OCI-LY3 (cell line): ENCODE results near the gene HOXA11.

Experiments
- H2AFZ ChIP-seq: fragments of 200-600, 300-600 bp; shearing (Covaris generic); 2 replicates; pipeline ENCODE4 v1.6.0; 2014; ENCODE audit warnings: antibody characterized with exemption, low read depth, low read length
- H3K27ac ChIP-seq: fragments of 200-600, 300-600 bp; sonication (generic); 2 replicates; pipeline ENCODE4 v1.5.1; 2014; ENCODE audit warnings: mild to moderate bottlenecking, low read length, moderate library complexity, mixed read lengths
- H3K27me3 ChIP-seq: fragments of 200-600, 300-600 bp; sonication (generic); 2 replicates; pipeline ENCODE4 v1.6.1; 2014; ENCODE audit warnings: low read depth, low read length, mixed read lengths
- H3K36me3 ChIP-seq: fragments of 200-600, 300-600 bp; sonication (generic); replicated peaks from 2 replicates; pipeline ENCODE3; 2014; ENCODE audit warnings: low read depth, low read length, mixed read lengths
- H3K4me1 ChIP-seq: fragments of 300-600, 200-600 bp; sonication (generic); 2 replicates; pipeline ENCODE4 v1.6.1; 2014; ENCODE audit warnings: low read length, mixed read lengths
- H3K4me2 ChIP-seq: fragments of 200-600, 300-600 bp; sonication (generic); 2 replicates; pipeline ENCODE4 v1.6.1; 2014; ENCODE audit warnings: low read length, mixed read lengths
- H3K4me3 ChIP-seq: fragments of 300-600, 200-600 bp; sonication (generic); 2 replicates; pipeline ENCODE4 v1.5.1; 2014; ENCODE audit warnings: antibody characterized with exemption, mild to moderate bottlenecking, low read length, moderate library complexity
- H3K79me2 ChIP-seq: fragments of 300-600, 200-600 bp; shearing (Covaris generic); 2 replicates; pipeline ENCODE4 v1.6.1; 2014; ENCODE audit warnings: mild to moderate bottlenecking, low read length, mixed read lengths
- H3K9ac ChIP-seq: fragments of 300-600, 200-600 bp; shearing (Covaris generic); 2 replicates; pipeline ENCODE4 v1.6.0; 2014; ENCODE audit warnings: mild to moderate bottlenecking, low read length, moderate library complexity
- H3K9me3 ChIP-seq: fragments of 200-600, 300-600 bp; shearing (Covaris generic); 2 replicates; pipeline ENCODE4 v1.6.1; 2014; ENCODE audit warnings: low read length, mixed read lengths; ENCODE audit not compliant: insufficient read depth
- H4K20me1 ChIP-seq: fragments of 200-600, 300-600 bp; sonication (generic); 2 replicates; pipeline ENCODE4 v1.6.1; 2016; ENCODE audit warnings: low read length, mixed read lengths; ENCODE audit not compliant: insufficient read depth
- EZH2phosphoT487 ChIP-seq: fragments of 200-600 bp; shearing (Covaris generic); IDR thresholded peaks from 2 replicates; pipeline ENCODE4 v1.6.1; 2018; ENCODE audit warnings: antibody characterized with exemption, mixed run types, low read depth
- TF ChIP-seq, protein P1 (sequence below): fragments of 200-600, 300-600 bp; sonication (generic); IDR thresholded peaks from 2 replicates; pipeline ENCODE4 v1.5.1; 2014; ENCODE audit warnings: antibody characterized with exemption, low read length, low read depth

The HOXA11 gene

DNA sequence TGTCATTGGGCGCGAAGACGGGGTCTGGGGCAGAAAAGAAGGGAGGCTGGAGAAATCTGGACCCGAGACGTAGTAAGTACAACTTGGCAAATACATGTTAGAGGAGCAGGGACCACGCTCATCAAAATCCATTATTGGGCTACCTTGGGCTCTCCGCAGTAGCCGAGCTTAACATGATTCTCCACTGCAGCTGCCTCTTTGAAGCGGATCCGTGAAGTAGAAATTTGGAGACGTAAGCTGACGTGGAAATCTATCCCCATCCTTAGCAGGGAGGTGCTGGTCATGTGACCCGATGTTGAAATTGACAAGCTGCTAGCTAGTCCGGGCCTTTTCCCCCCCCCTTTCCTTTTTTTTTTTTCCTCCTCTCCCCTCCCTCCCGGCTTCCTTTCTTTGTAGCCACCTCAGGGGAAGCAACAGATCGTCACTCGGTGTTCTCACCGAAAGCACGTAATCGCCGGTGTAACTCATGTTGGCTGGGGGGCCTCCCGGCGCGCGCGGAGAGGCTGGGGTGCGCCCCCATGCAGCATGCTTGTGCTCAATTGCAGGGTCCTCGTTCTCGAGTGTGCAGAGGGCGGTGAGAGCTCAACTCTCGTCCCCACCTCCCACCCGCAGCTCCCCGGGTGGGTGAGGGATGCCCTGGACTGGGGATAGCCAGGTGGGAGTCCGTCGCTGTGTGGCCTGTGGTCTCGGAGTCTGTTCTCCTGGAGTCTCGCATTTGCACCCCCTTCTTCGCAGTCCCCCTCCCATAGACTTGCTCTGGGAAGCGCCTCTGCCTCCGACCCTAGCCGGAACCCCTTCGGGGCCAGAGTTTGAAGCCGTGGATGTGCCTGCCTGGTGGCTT lies at the start of gene HOXA11:
Gene HOXA11, minus strand, starts transcription at position 220 of the 841 bp plus-strand sequence. Its CDS starts 88 bp downstream, at position 132.
- Histone ChIP-seq H3K79me2 (no peaks in the 10 kb centered on the region), H3K4me2 (no peak within 1 kb of the TSS), H3K9me3 (no peaks in the 10 kb centered on the region), H3K36me3 (no peaks in the 10 kb centered on the region), H2AFZ (no peak within 1 kb of the TSS), H3K27me3 (no peaks in the 10 kb centered on the region), H4K20me1 (no peaks in the 10 kb centered on the region), H3K27ac (no peak within 1 kb of the TSS), H3K4me3 (no peak within 1 kb of the TSS), H3K4me1 (no peaks in the 10 kb centered on the region), H3K9ac (no peak within 1 kb of the TSS)
- TF ChIP-seq, protein P1, sequence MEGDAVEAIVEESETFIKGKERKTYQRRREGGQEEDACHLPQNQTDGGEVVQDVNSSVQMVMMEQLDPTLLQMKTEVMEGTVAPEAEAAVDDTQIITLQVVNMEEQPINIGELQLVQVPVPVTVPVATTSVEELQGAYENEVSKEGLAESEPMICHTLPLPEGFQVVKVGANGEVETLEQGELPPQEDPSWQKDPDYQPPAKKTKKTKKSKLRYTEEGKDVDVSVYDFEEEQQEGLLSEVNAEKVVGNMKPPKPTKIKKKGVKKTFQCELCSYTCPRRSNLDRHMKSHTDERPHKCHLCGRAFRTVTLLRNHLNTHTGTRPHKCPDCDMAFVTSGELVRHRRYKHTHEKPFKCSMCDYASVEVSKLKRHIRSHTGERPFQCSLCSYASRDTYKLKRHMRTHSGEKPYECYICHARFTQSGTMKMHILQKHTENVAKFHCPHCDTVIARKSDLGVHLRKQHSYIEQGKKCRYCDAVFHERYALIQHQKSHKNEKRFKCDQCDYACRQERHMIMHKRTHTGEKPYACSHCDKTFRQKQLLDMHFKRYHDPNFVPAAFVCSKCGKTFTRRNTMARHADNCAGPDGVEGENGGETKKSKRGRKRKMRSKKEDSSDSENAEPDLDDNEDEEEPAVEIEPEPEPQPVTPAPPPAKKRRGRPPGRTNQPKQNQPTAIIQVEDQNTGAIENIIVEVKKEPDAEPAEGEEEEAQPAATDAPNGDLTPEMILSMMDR: no peak
- TF ChIP-seq EZH2phosphoT487: no peak

- Histone ChIP-seq H3K4me2 (no peak overlapping the region), H3K27me3 (no peaks in the 10 kb centered on the region)
These were observed 44.4 kb upstream of the HOXA11 start for GRCh38 chr7:27229448-27229847.

GRCh38 chr7:27224983-27225934 lies 40.2 kb upstream of the HOXA11 start:
- Histone ChIP-seq H2AFZ (no peak overlapping the region), H3K27me3 (peaks cover 20% of the 10 kb centered on the region), H3K4me2 (no peak overlapping the region), H3K4me3 (no peak overlapping the region), H3K9ac (no peak overlapping the region), H4K20me1 (no peaks in the 10 kb centered on the region), H3K9me3 (no peaks in the 10 kb centered on the region), H3K79me2 (no peaks in the 10 kb centered on the region), H3K4me1 (peaks cover 13% of the 10 kb centered on the region), H3K27ac (no peak overlapping the region), H3K36me3 (no peaks in the 10 kb centered on the region)
- TF ChIP-seq, protein P1: no peak
- TF ChIP-seq EZH2phosphoT487: no peak

More at GRCh38 chr7:27229448-27229847, 44.4 kb upstream of the HOXA11 start:
- H3K27ac ChIP-seq: no peak overlapping the region
- H3K4me3 ChIP-seq: no peak overlapping the region
- H2AFZ ChIP-seq: no peak overlapping the region
- H3K9me3 ChIP-seq: no peaks in the 10 kb centered on the region
- H3K36me3 ChIP-seq: no peaks in the 10 kb centered on the region
- H3K9ac ChIP-seq: no peak overlapping the region
- no peaks in the 10 kb centered on the region for H3K4me1 ChIP-seq
- TF ChIP-seq, protein P1: no peak
- H3K79me2 ChIP-seq: no peaks in the 10 kb centered on the region
- no peaks in the 10 kb centered on the region for H4K20me1 ChIP-seq
